SU-DHL-6 (cell line): Measurements from ENCODE around the gene DFFB.

ENCODE experiments used
- EZH2phosphoT487 ChIP-seq: fragments of 200-600 bp; sonication (generic), shearing (Covaris generic); conservative IDR thresholded peaks from 2 replicates; pipeline ENCODE4 v1.6.1; 2018; ENCODE audit warnings: mild to moderate bottlenecking, antibody characterized with exemption, low read length, moderate library complexity, mixed read lengths
- TF ChIP-seq, protein P1 (sequence below): fragments of 200-600 bp; sonication (generic); IDR thresholded peaks from one replicate; pipeline ENCODE4 v1.5.1; 2017; ENCODE audit warnings: antibody characterized with exemption, mild to moderate bottlenecking, low read length, moderate library complexity; ENCODE audit not compliant: insufficient read depth, poor library complexity, severe bottlenecking

DNA sequence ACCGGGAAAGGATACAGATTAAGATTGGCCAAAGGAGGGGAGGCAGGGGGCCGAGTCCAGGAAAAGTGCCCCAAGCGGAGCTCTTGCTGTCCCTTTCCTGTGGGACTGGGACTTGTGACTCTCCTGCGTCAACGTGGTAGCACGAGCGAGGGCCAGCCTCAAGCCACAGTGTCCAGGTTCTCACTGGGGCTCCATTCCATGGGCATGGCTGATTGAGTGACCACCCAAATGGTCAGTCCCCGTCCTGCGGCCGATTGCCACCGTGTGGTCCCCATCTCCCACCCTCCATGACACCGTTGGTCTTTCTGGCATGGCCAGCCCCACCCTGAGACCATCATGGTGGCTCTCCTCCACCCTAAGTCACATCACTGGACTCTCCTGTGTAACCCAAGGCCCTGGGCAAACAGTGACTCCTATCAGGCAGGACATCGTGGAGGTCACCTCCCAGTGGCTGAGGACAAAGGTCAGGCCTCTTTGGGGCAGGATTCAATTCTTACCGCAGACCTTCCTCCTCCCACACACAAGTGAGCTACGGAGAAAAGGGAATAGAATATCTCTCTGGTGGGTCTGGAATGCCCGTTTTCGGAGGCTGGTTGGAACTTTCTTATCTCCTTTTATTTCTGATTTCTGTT is 51.7 kb downstream of the DFFB start:
- TF ChIP-seq, protein P1, sequence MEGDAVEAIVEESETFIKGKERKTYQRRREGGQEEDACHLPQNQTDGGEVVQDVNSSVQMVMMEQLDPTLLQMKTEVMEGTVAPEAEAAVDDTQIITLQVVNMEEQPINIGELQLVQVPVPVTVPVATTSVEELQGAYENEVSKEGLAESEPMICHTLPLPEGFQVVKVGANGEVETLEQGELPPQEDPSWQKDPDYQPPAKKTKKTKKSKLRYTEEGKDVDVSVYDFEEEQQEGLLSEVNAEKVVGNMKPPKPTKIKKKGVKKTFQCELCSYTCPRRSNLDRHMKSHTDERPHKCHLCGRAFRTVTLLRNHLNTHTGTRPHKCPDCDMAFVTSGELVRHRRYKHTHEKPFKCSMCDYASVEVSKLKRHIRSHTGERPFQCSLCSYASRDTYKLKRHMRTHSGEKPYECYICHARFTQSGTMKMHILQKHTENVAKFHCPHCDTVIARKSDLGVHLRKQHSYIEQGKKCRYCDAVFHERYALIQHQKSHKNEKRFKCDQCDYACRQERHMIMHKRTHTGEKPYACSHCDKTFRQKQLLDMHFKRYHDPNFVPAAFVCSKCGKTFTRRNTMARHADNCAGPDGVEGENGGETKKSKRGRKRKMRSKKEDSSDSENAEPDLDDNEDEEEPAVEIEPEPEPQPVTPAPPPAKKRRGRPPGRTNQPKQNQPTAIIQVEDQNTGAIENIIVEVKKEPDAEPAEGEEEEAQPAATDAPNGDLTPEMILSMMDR, result no peak
- TF ChIP-seq EZH2phosphoT487, result no peak
